Fibroblast of lung (primary cell): ENCODE measurements around the gene ETFA. TPM values are rescaled to one million over a fixed set of nuclear protein-coding genes. Genes with fewer than 3 reads are reported as not detected.

Experiments
- DNase-seq, 2 donors: peaks; one replicate each; pipeline versions ENCODE4 v3.0.0 to v3.0.0-alpha.2; 2010; ENCODE audit warnings: low read depth in 2 of 2
- H2AFZ ChIP-seq: 2 replicates; pipeline ENCODE4 v1.5.1; 2012; ENCODE audit warnings: low read length, control low read depth, inconsistent platforms
- H3K27ac ChIP-seq: 2 replicates; pipeline ENCODE4 v1.5.1; 2011; ENCODE audit warnings: low read length, control low read depth; ENCODE audit not compliant: insufficient read depth
- H3K27me3 ChIP-seq: 2 replicates; pipeline ENCODE4 v1.5.1; 2011; ENCODE audit warnings: mild to moderate bottlenecking, low read length; ENCODE audit not compliant: control insufficient read depth, insufficient read depth
- H3K36me3 ChIP-seq: 2 replicates; pipeline ENCODE4 v1.5.1; 2011; ENCODE audit warnings: low read length; ENCODE audit not compliant: control insufficient read depth, insufficient read depth
- H3K4me1 ChIP-seq: 2 replicates; pipeline ENCODE4 v1.5.1; 2011; ENCODE audit warnings: low read length; ENCODE audit not compliant: control insufficient read depth, insufficient read depth; ENCODE audit errors: extremely low read depth
- H3K4me2 ChIP-seq: 2 replicates; pipeline ENCODE4 v1.5.1; 2011; ENCODE audit warnings: low read length, control low read depth; ENCODE audit not compliant: insufficient read depth; ENCODE audit errors: extremely low read depth
- H3K4me3 ChIP-seq, 4 experiments: fragments of 200-600 bp in 1 of 4; sonication (generic) in 1 of 4; replicated peaks in 1 of 4; 2 replicates each; pipeline ENCODE4 v1.5.1; 2011 to 2016; ENCODE audit warnings: low read length in 4 of 4, low read depth in 3 of 4, mild to moderate bottlenecking in 3 of 4, control low read depth in 2 of 4, inconsistent platforms in 1 of 4, mixed read lengths in 1 of 4; ENCODE audit not compliant: insufficient read depth in 1 of 4; ENCODE audit errors: control extremely low read depth in 1 of 4
- H3K79me2 ChIP-seq: 2 replicates; pipeline ENCODE4 v1.5.1; 2012; ENCODE audit warnings: mild to moderate bottlenecking, low read length, inconsistent platforms; ENCODE audit not compliant: control insufficient read depth, insufficient read depth
- H3K9ac ChIP-seq: 2 replicates; pipeline ENCODE4 v1.5.1; 2011; ENCODE audit warnings: mild to moderate bottlenecking, low read length, control low read depth; ENCODE audit not compliant: insufficient read depth
- H3K9me3 ChIP-seq: 2 replicates; pipeline ENCODE4 v1.5.1; 2012; ENCODE audit warnings: low read depth, low read length; ENCODE audit not compliant: control insufficient read depth, insufficient read depth
- H4K20me1 ChIP-seq: 2 replicates; pipeline ENCODE4 v1.5.1; 2011; ENCODE audit warnings: low read length; ENCODE audit not compliant: control insufficient read depth, insufficient read depth; ENCODE audit errors: extremely low read depth
- CTCF ChIP-seq, 2 donors: IDR thresholded peaks in 1 of 2; conservative IDR thresholded peaks in 1 of 2; 1 replicate in 1 of 2; 2 replicates in 1 of 2; pipeline ENCODE4 v1.5.1; 2011 to 2012; ENCODE audit warnings: low read length in 2 of 2, control low read depth in 1 of 2, inconsistent platforms in 1 of 2, low read depth in 1 of 2, mild to moderate bottlenecking in 1 of 2
- EZH2 ChIP-seq: IDR thresholded peaks from 2 replicates; pipeline ENCODE4 v1.5.1; 2012; ENCODE audit warnings: low read length, control low read depth, mild to moderate bottlenecking; ENCODE audit errors: missing control alignments
- polyA plus RNA-seq, 2 donors: library from polyadenylated mRNA; depleted of rRNA in 1 of 2; stranded (reverse) in 1 of 2; unstranded in 1 of 2; fragments of >200 nt; gene quantifications; 2 replicates each; pipeline ENCODE4 v1.2.1, GENCODE V29; 2011 to 2012; ENCODE audit warnings: missing spikeins in 1 of 2
- total RNA-seq: library from RNA; depleted of rRNA; stranded (reverse); fragments of >200 nt; gene quantifications from 2 replicates; pipeline ENCODE4 v1.2.1, GENCODE V29; 2014

The ETFA gene
- total and polyA plus RNA-seq, 2 donors (not counting 1 experiment from before 2014, with no cell fraction given) = 129 to 161 TPM

GRCh38 chr15:76208786-76209424, 102.4 kb downstream of the ETFA start:
- Histone ChIP-seq H3K9ac (no peak overlapping the region), H3K4me3 (no peak overlapping the region), H3K27ac (no peak overlapping the region), H3K4me1 (no peaks in the 10 kb centered on the region), H3K27me3 (no peaks in the 10 kb centered on the region), H3K36me3 (peaks cover 2% of the 10 kb centered on the region), H4K20me1 (no peaks in the 10 kb centered on the region), H3K4me2 (no peak overlapping the region), H2AFZ (no peak overlapping the region), H3K9me3 (no peaks in the 10 kb centered on the region), H3K79me2 (no peaks in the 10 kb centered on the region)
- TF ChIP-seq CTCF (conservative IDR thresholded peaks at IDR 0.05 in 1 of 2, IDR thresholded peaks at IDR 0.05 in 1 of 2; ENCODE audit: low read depth in 1 of 2, low read length in 2 of 2) (no peak), EZH2 (no peak)
- no peak for DNase-seq

- Histone ChIP-seq H3K36me3 (peaks cover 2% of the 10 kb centered on the region), H4K20me1 (no peaks in the 10 kb centered on the region), H3K27me3 (no peaks in the 10 kb centered on the region), H3K27ac (no peak overlapping the region), H3K79me2 (no peaks in the 10 kb centered on the region), H3K4me1 (no peaks in the 10 kb centered on the region), H3K9ac (no peak overlapping the region), H3K9me3 (no peaks in the 10 kb centered on the region), H3K4me3 (no peak overlapping the region), H2AFZ (no peak overlapping the region), H3K4me2 (no peak overlapping the region)
- TF ChIP-seq CTCF (conservative IDR thresholded peaks at IDR 0.05 in 1 of 2, IDR thresholded peaks at IDR 0.05 in 1 of 2; ENCODE audit: low read depth in 1 of 2, low read length in 2 of 2) = no peak
- no peak for TF ChIP-seq EZH2
- DNase-seq = no peak
Observed at GRCh38 chr15:76208084-76208785, 103.0 kb downstream of the ETFA start.

DNA sequence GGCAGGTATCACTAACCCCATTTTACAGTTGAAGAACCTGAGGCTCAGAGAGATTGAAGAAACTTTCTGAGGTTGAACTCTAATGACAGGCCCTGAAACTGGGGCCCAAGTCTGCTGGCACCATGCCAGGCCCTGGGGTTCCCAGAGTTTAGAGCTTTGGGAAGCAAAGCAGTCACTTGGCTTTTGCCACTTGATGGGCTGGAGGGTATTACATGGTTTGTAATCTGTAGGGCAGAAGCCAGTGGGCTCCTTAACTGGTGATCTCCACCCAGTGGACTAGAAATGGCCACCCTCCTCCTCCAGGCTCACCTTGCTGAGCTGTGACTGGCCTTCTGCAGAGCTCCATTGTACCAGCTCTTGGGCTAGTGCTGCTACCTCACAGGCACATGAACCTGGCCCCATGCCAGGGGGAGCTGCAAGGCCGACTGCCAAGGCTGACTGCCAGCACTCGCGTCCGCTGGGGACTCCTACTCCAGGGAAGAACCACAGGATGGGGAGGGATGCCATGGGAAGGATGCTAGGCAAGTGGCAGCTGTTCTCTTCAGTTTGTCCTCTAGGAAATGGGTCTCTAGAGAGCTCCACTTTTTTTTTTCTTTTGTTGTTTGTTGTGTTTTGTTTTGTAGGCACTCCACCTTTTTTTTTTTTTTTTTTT, 104.8 kb downstream of the ETFA start:
- H3K27me3 ChIP-seq = no peaks in the 10 kb centered on the region
- H3K4me3 ChIP-seq = no peak overlapping the region
- TF ChIP-seq EZH2 (no peak), CTCF (conservative IDR thresholded peaks at IDR 0.05 in 1 of 2, IDR thresholded peaks at IDR 0.05 in 1 of 2; ENCODE audit: low read depth in 1 of 2, low read length in 2 of 2) (no peak)
- peaks cover 2% of the 10 kb centered on the region for H3K36me3 ChIP-seq
- H3K4me2 ChIP-seq = no peak overlapping the region
- no peaks in the 10 kb centered on the region for H3K9me3 ChIP-seq
- no peak overlapping the region for H3K27ac ChIP-seq
- no peaks in the 10 kb centered on the region for H3K79me2 ChIP-seq
- no peaks in the 10 kb centered on the region for H3K4me1 ChIP-seq
- no peak overlapping the region for H3K9ac ChIP-seq
- no peak overlapping the region for H2AFZ ChIP-seq
- DNase-seq = peak; percentile 67 to 70
- H4K20me1 ChIP-seq = no peaks in the 10 kb centered on the region
